Upper lobe of left lung (tissue), 4 donors: ENCODE results near the gene THAP4.

ENCODE experiments used
- CTCF ChIP-seq, 6 experiments: fragments of 450-650 bp in 4 of 6; fragments of 200-600 bp in 2 of 6; sonication (generic) in 2 of 6; IDR thresholded peaks; one replicate each; pipeline ENCODE4 v1.5.1; 2016 to 2019; ENCODE audit warnings: antibody characterized with exemption in 6 of 6
- EP300 ChIP-seq, 4 donors: sonication (generic); formaldehyde crosslinking; IDR thresholded peaks; one replicate each; pipeline ENCODE4 v1.5.1; 2017; ENCODE audit warnings: antibody characterized with exemption in 4 of 4, control low read depth in 2 of 4
- POLR2AphosphoS5 ChIP-seq, 2 donors: sonication (generic); formaldehyde crosslinking; IDR thresholded peaks; one replicate each; pipeline ENCODE4 v1.5.1; 2017; ENCODE audit warnings: antibody characterized with exemption in 2 of 2

GRCh38 chr2:241660593-241661213 lies 23.7 kb upstream of the THAP4 start:
- TF ChIP-seq CTCF (IDR thresholded peaks at IDR 0.05) = no peak
- no peak for TF ChIP-seq POLR2AphosphoS5 (IDR thresholded peaks at IDR 0.05)
- TF ChIP-seq EP300 (IDR thresholded peaks at IDR 0.05) = no peak
